ENCODE results near the gene ZDHHC4.

Gene ZDHHC4

DNA sequence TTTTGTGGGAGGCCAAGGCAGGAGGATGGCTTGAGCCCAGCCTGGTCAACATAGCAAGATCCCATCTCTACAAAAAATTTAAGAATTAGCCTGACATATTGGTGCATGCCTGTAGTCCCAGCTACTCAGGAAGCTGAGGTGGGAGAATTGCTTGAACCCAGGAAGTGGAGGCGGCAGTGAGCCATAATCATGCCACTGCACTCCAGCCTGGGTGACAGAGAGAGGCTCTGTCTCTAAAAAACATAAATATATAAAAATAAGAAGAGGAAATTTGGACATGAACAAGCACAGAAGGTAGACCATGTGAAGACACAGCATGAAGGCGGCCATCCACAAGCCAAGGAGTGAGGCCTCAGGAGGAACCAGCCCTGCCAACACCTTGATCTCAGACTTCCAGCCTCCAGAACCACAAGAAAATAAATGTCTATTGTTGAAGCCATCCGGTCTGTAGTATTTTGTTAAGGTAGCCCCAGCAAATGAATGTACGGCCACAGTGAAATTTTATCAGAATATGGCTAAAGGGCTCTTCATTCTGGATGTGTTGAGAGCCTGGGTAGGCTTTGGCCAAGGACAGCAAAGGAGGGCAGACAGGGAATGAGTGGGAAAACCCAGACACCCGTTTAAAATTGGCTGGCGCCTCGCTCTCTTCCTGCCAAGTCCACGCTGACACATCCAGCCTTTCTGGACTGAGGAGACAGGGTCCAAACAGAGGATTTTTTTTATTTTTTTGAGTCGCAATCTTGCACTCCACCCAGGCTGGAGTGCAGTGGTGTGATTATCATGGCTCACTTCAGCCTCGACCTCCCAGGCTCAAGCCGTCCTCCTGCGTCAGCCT lies 13.1 kb upstream of the ZDHHC4 start:
- Histone ChIP-seq H3K9me3 (ENCODE audit: insufficient read depth, low read length, severe bottlenecking) (no peaks in the 10 kb centered on the region), H4K20me1 (ENCODE audit: insufficient read depth, low read length) (no peaks in the 10 kb centered on the region), H3K4me3 (ENCODE audit: low read depth in 1 of 2, low read length in 2 of 2) (no peak overlapping the region), H3K4me1 (ENCODE audit: insufficient read depth, low read length) (no peaks in the 10 kb centered on the region), H2AFZ (ENCODE audit: low read depth, low read length) (no peak overlapping the region), H3K27me3 (ENCODE audit: insufficient read depth, low read length, poor library complexity) (no peaks in the 10 kb centered on the region), H3K9ac (ENCODE audit: low read depth, low read length) (no peak overlapping the region), H3K79me2 (ENCODE audit: insufficient read depth, low read length) (no peaks in the 10 kb centered on the region), H3K27ac (ENCODE audit: low read length) (no peak overlapping the region), H3K36me3 (ENCODE audit: insufficient read depth, low read length) (no peaks in the 10 kb centered on the region), H3K4me2 (ENCODE audit: insufficient read depth, low read length) (no peak overlapping the region)
- TF ChIP-seq CTCF (IDR thresholded peaks at IDR 0.05; ENCODE audit: borderline replicate concordance, extremely low read depth, low read length, poor library complexity, severe bottlenecking) (no peak), EZH2 (IDR thresholded peaks at IDR 0.05; ENCODE audit: borderline replicate concordance, low read depth, low read length, severe bottlenecking) (no peak)
- no peak for ATAC-seq (ENCODE audit: insufficient read depth, low read depth)
- no peak for DNase-seq

DNA sequence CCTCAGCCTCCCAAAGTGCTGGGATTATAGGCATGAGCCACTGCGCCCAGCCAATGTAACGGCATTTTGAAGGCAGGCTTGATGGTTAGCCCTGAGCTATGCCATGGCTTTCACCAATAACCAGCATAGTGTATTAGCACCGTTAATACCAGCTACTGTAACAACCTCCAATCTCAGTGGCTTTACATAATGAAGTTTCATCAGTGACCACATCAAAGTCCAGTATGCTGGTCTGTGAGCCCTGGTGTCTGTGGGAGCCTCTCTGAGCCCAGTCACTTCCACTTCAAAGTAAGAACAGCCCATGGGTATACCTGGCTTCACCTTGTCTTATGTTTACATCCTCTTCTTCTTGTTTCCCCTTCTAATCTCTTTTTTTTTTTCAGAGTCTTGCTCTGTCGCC lies 11.6 kb upstream of the ZDHHC4 start:
- H4K20me1 ChIP-seq (ENCODE audit: insufficient read depth, low read length) = no peaks in the 10 kb centered on the region
- no peak; the same call in 2 of the 3 replicates for ATAC-seq (ENCODE audit: insufficient read depth, low read depth)
- no peak overlapping the region for H3K4me3 ChIP-seq (ENCODE audit: low read depth in 1 of 2, low read length in 2 of 2)

DNA sequence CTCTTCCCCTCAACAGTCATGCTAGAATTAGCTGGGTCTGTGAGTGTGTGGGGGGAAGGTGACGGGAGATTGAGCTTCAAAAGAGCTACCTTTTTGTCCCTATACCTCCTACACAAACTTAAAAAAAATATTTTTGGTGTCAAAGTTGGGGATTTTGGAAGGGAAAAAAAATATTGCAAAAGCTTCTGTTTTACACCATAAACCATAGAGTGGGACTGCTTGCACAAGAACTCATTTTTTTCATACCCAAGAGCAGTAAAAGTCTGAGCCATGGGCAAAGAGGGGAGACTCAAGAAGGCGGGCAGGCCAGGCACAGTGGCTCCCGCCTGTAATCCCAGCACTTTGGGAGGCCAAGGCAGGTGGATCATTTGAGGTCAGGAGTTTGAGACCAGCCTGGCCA lies 9.4 kb upstream of the ZDHHC4 start:
- Histone ChIP-seq H3K4me1 (ENCODE audit: insufficient read depth, low read length) (no peaks in the 10 kb centered on the region), H3K27me3 (ENCODE audit: insufficient read depth, low read length, poor library complexity) (no peaks in the 10 kb centered on the region), H3K79me2 (ENCODE audit: insufficient read depth, low read length) (no peaks in the 10 kb centered on the region), H4K20me1 (ENCODE audit: insufficient read depth, low read length) (no peaks in the 10 kb centered on the region), H3K4me3 (ENCODE audit: low read depth in 1 of 2, low read length in 2 of 2) (no peak overlapping the region), H3K27ac (ENCODE audit: low read length) (no peak overlapping the region), H3K9me3 (ENCODE audit: insufficient read depth, low read length, severe bottlenecking) (no peaks in the 10 kb centered on the region), H3K36me3 (ENCODE audit: insufficient read depth, low read length) (no peaks in the 10 kb centered on the region), H3K9ac (ENCODE audit: low read depth, low read length) (no peak overlapping the region), H3K4me2 (ENCODE audit: insufficient read depth, low read length) (no peak overlapping the region), H2AFZ (ENCODE audit: low read depth, low read length) (no peak overlapping the region)
- ATAC-seq (ENCODE audit: insufficient read depth, low read depth) (no peak), DNase-seq (no peak)
- TF ChIP-seq EZH2 (IDR thresholded peaks at IDR 0.05; ENCODE audit: borderline replicate concordance, low read depth, low read length, severe bottlenecking) (no peak), CTCF (IDR thresholded peaks at IDR 0.05; ENCODE audit: borderline replicate concordance, extremely low read depth, low read length, poor library complexity, severe bottlenecking) (no peak)

More for the DNA sequence above, 11.6 kb upstream of the ZDHHC4 start:
- TF ChIP-seq CTCF (IDR thresholded peaks at IDR 0.05; ENCODE audit: borderline replicate concordance, extremely low read depth, low read length, poor library complexity, severe bottlenecking) (no peak), EZH2 (IDR thresholded peaks at IDR 0.05; ENCODE audit: borderline replicate concordance, low read depth, low read length, severe bottlenecking) (no peak)
- H3K27ac ChIP-seq (ENCODE audit: low read length) = no peak overlapping the region
- H3K9me3 ChIP-seq (ENCODE audit: insufficient read depth, low read length, severe bottlenecking) = no peaks in the 10 kb centered on the region
- no peaks in the 10 kb centered on the region for H3K27me3 ChIP-seq (ENCODE audit: insufficient read depth, low read length, poor library complexity)
- no peak overlapping the region for H3K9ac ChIP-seq (ENCODE audit: low read depth, low read length)
- H2AFZ ChIP-seq (ENCODE audit: low read depth, low read length) = no peak overlapping the region
- no peak overlapping the region for H3K4me2 ChIP-seq (ENCODE audit: insufficient read depth, low read length)
- H3K36me3 ChIP-seq (ENCODE audit: insufficient read depth, low read length) = no peaks in the 10 kb centered on the region
- no peaks in the 10 kb centered on the region for H3K79me2 ChIP-seq (ENCODE audit: insufficient read depth, low read length)
- DNase-seq = no peak
- no peaks in the 10 kb centered on the region for H3K4me1 ChIP-seq (ENCODE audit: insufficient read depth, low read length)

Measured in DND-41 (cell line).